ENCODE measurements around the gene COX4I1.

DNA sequence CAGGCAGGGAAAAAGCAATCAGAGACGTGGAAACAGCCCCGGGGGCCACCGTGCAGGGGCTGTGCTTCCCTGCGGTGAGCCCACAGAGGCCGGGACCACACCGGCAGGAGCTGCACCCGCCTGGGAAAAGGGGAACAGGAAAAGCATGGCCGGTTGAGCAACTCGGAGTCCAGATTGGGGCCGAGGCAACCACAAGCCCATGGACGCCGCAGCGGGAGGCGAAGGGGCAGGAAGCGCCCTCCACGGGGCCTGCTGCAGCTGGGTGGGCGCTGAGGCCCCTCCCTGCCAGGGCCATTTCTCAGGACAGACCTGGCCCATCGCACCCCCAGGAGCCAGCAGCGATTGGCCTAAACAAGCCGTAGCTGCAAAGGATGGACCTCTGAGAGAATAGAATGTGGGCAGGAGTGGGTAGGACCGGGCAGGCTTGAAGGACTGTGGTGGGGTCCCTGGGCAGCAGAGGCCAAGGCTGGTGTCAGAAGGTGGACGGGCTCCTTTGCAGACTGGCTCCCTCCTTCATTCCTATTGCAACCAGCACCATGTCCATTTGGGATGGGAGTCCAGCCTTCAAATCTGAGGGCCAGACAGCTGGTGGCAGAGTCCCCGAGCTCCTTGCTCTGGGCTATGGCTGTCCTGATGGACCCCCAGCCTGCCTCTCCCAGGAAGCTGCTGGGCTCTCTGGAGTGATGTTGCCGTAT is 30.4 kb downstream of the COX4I1 start:
- TF ChIP-seq TAF1 (IDR thresholded peaks at IDR 0.05; ENCODE audit: low read depth, low read length), result no peak
- no peak for TF ChIP-seq POLR2A (IDR thresholded peaks at IDR 0.05; ENCODE audit: low read depth, low read length)
- TF ChIP-seq POLR2AphosphoS5 (IDR thresholded peaks at IDR 0.05; ENCODE audit: low read depth, low read length), result no peak
- TF ChIP-seq POU2F2 (IDR thresholded peaks at IDR 0.05; ENCODE audit: low read depth, low read length), result no peak
- no peak for TF ChIP-seq PAX5 (IDR thresholded peaks at IDR 0.05; ENCODE audit: insufficient read depth, low read length, severe bottlenecking)
